IMR-90 (cell line): ENCODE measurements around the gene PDGFC. TPM values are rescaled to one million over a fixed set of nuclear protein-coding genes. Genes with fewer than 3 reads are reported as not detected.

ENCODE experiments used
- ATAC-seq: fragments of 200-7000 bp; cut with Tn5 transposase; 2 replicates; pipeline ENCODE4 v1.9.1; 2020; ENCODE audit warnings: low read depth, mild to moderate bottlenecking, moderate library complexity
- BruUV-seq: library from RNA; stranded (reverse); fragments of 400-500 nt; replicated peaks from 2 replicates; lab custom pipeline; 2021; lab: Mats Ljungman, UMichigan
- CTCF ChIA-PET: fragments of 300-600 bp; formaldehyde crosslinking; extraction: SDS; loops from one replicate; lab custom pipeline; 2021; ENCODE audit warnings: antibody characterized with exemption; lab: Yijun Ruan, JAX
- POLR2A ChIA-PET: fragments of 300-600 bp; sonication (Branson Sonifier 250); formaldehyde crosslinking; loops from one replicate; lab custom pipeline; 2022; ENCODE audit warnings: antibody characterized with exemption; ENCODE audit not compliant: unreplicated experiment; lab: Charles Lee
- DNase-seq: peaks from one replicate; pipeline ENCODE4 v3.0.0; 2013
- H2AFZ ChIP-seq: replicated peaks from 2 replicates; pipeline ENCODE3; 2013; ENCODE audit warnings: low read length, mild to moderate bottlenecking; ENCODE audit not compliant: poor library complexity
- H2AK5ac ChIP-seq: 2 replicates; pipeline ENCODE4 v1.6.1; 2013; ENCODE audit warnings: low read depth, low read length, inconsistent platforms
- H2AK9ac ChIP-seq: replicated peaks from 2 replicates; pipeline ENCODE3; 2013; ENCODE audit warnings: mild to moderate bottlenecking, low read depth, low read length, moderate library complexity; ENCODE audit not compliant: poor library complexity
- H2BK120ac ChIP-seq: 2 replicates; pipeline ENCODE4 v1.6.1; 2013; ENCODE audit warnings: low read depth, low read length, inconsistent platforms
- H2BK15ac ChIP-seq: 3 replicates; pipeline ENCODE4 v1.6.1; 2013; ENCODE audit warnings: low read depth, low read length, inconsistent platforms
- H2BK20ac ChIP-seq: 2 replicates; pipeline ENCODE4 v1.6.1; 2013; ENCODE audit warnings: low read depth, mild to moderate bottlenecking, inconsistent platforms, low read length, moderate library complexity
- H2BK5ac ChIP-seq: 2 replicates; pipeline ENCODE4 v1.6.1; 2013; ENCODE audit warnings: mild to moderate bottlenecking, low read depth, low read length, inconsistent platforms; ENCODE audit not compliant: poor library complexity, severe bottlenecking
- H3K14ac ChIP-seq: replicated peaks from 2 replicates; pipeline ENCODE4 v1.6.1; 2013; ENCODE audit warnings: low read depth, low read length, inconsistent platforms
- H3K18ac ChIP-seq: 2 replicates; pipeline ENCODE4 v1.6.1; 2013; ENCODE audit warnings: low read depth, low read length, control low read depth
- H3K23ac ChIP-seq: 2 replicates; pipeline ENCODE4 v1.6.1; 2013; ENCODE audit warnings: low read depth, low read length, inconsistent platforms
- H3K27ac ChIP-seq: 2 replicates; pipeline ENCODE4 v1.5.1; 2013; ENCODE audit warnings: mild to moderate bottlenecking, control low read depth, low read length; ENCODE audit not compliant: insufficient read depth
- H3K27me3 ChIP-seq: 2 replicates; pipeline ENCODE4 v1.6.1; 2013; ENCODE audit warnings: low read length; ENCODE audit not compliant: control insufficient read depth, insufficient read depth
- H3K36me3 ChIP-seq: 2 replicates; pipeline ENCODE4 v1.6.1; 2013; ENCODE audit warnings: low read length, mixed read lengths; ENCODE audit not compliant: control insufficient read depth, insufficient read depth
- H3K4ac ChIP-seq: 2 replicates; pipeline ENCODE4 v1.6.1; 2013; ENCODE audit warnings: low read depth, low read length, inconsistent platforms
- H3K4me1 ChIP-seq: 2 replicates; pipeline ENCODE4 v1.6.1; 2013; ENCODE audit warnings: low read length, mixed read lengths; ENCODE audit not compliant: control insufficient read depth, insufficient read depth
- H3K4me2 ChIP-seq: 2 replicates; pipeline ENCODE4 v1.6.1; 2013; ENCODE audit warnings: low read depth, mild to moderate bottlenecking, control low read depth, low read length, moderate library complexity
- H3K4me3 ChIP-seq: 2 replicates; pipeline ENCODE4 v1.5.1; 2013; ENCODE audit warnings: low read depth, mild to moderate bottlenecking, control low read depth, low read length, moderate library complexity; ENCODE audit not compliant: insufficient read depth
- H3K56ac ChIP-seq: 2 replicates; pipeline ENCODE4 v1.6.1; 2013; ENCODE audit warnings: low read length, inconsistent platforms; ENCODE audit not compliant: insufficient read depth; ENCODE audit errors: extremely low read depth
- H3K79me1 ChIP-seq, 2 experiments: 2 replicates each; pipeline ENCODE4 v1.6.1; 2013; ENCODE audit warnings: low read length in 2 of 2, inconsistent platforms in 1 of 2, low read depth in 1 of 2
- H3K9ac ChIP-seq: 2 replicates; pipeline ENCODE4 v1.6.1; 2013; ENCODE audit warnings: low read depth, low read length, control low read depth
- H3K9me1 ChIP-seq: 2 replicates; pipeline ENCODE4 v1.6.1; 2013; ENCODE audit warnings: low read length, inconsistent platforms; ENCODE audit not compliant: insufficient read depth
- H3K9me3 ChIP-seq: 2 replicates; pipeline ENCODE4 v1.6.1; 2013; ENCODE audit warnings: low read length; ENCODE audit not compliant: control insufficient read depth, insufficient read depth
- H4K20me1 ChIP-seq: 2 replicates; pipeline ENCODE4 v1.6.1; 2013; ENCODE audit warnings: low read length, inconsistent platforms; ENCODE audit not compliant: insufficient read depth
- H4K5ac ChIP-seq: 2 replicates; pipeline ENCODE4 v1.6.1; 2013; ENCODE audit warnings: mild to moderate bottlenecking, low read depth, low read length, control low read depth
- H4K8ac ChIP-seq, 2 experiments: 2 replicates each; pipeline ENCODE4 v1.6.1; 2013; ENCODE audit warnings: low read depth in 2 of 2, low read length in 2 of 2, control low read depth in 1 of 2, inconsistent platforms in 1 of 2
- H4K91ac ChIP-seq: 2 replicates; pipeline ENCODE4 v1.6.1; 2013; ENCODE audit warnings: low read depth, low read length, inconsistent platforms; ENCODE audit not compliant: insufficient read depth
- CEBPB ChIP-seq: IDR thresholded peaks from 2 replicates; pipeline ENCODE4 v1.6.1; 2012; ENCODE audit warnings: low read depth, low read length, improper control_type of control experiment
- CHD1 ChIP-seq: IDR thresholded peaks from 2 replicates; pipeline ENCODE4 v1.6.1; 2012; ENCODE audit warnings: low read depth, low read length, improper control_type of control experiment
- CTCF ChIP-seq: conservative IDR thresholded peaks from 2 replicates; pipeline ENCODE4 v1.5.1; 2012; ENCODE audit warnings: mild to moderate bottlenecking, low read depth, low read length, improper control_type of control experiment
- MXI1 ChIP-seq: IDR thresholded peaks from 2 replicates; pipeline ENCODE4 v1.6.1; 2012; ENCODE audit warnings: low read depth, mild to moderate bottlenecking, low read length, moderate library complexity, borderline replicate concordance
- POLR2A ChIP-seq: IDR thresholded peaks from 2 replicates; pipeline ENCODE4 v1.6.1; 2012; ENCODE audit warnings: mild to moderate bottlenecking, low read depth, low read length
- SMC3 ChIP-seq: fragments of 150-350 bp; IDR thresholded peaks from 2 replicates; pipeline ENCODE4 v1.6.1; 2016; ENCODE audit warnings: low read depth, mild to moderate bottlenecking, antibody characterized with exemption, low read length, moderate library complexity
- USF2 ChIP-seq: fragments of 150-350 bp; IDR thresholded peaks from 2 replicates; pipeline ENCODE4 v1.6.1; 2017; ENCODE audit warnings: mild to moderate bottlenecking, antibody characterized with exemption, low read length, low read depth
- WGBS, 2 experiments: methylation state at CpG; one replicate each; pipeline versions ENCODE4 v1.1.5 to v1.1.7; 2013; ENCODE audit warnings: missing lambda C conversion rate in 2 of 2; ENCODE audit not compliant: insufficient read length in 1 of 2; ENCODE audit errors: extremely low coverage in 2 of 2; 5-methylcytosine and 5-hydroxymethylcytosine counted together
- dilution Hi-C: fragments of 300-500 bp; cut with HindIII; formaldehyde crosslinking; loops from one replicate; pipeline ENCODE4 v1.14.3; 2018; ENCODE audit warnings: low sequenced_read_pairs; ENCODE audit not compliant: unreplicated experiment
- in situ Hi-C: fragments of 300-500 bp; cut with MboI; formaldehyde crosslinking; loops from 3 replicates; pipeline ENCODE4 v1.14.3; 2019; ENCODE audit warnings: low sequenced_read_pairs, inconsistent platforms, mixed read lengths
- intact Hi-C: fragments of 100-400 bp; cut with micrococcal nuclease; formaldehyde crosslinking; loops from 2 replicates; pipeline ENCODE4 v1.10.0; 2022
- polyA plus RNA-seq, 3 experiments: library from polyadenylated mRNA; depleted of rRNA; stranded (reverse); fragments of >200 nt; gene quantifications; 2 replicates each; pipeline ENCODE4 v1.2.3, GENCODE V29; 2012; ENCODE audit warnings: low replicate concordance in 1 of 3
- total RNA-seq: library from RNA; depleted of rRNA; stranded (reverse); fragments of >200 nt; gene quantifications from 2 replicates; pipeline ENCODE4 v1.2.3, GENCODE V29; 2012

PDGFC gene
- total and polyA plus RNA-seq, 2 of the 4 experiments (the other 2 are of a cell fraction), result 19.8 to 90.7 TPM

- CTCF ChIA-PET, result no interaction called here
- no peaks in the 10 kb centered on the region for H3K9me1 ChIP-seq
- no peak overlapping the region for H3K14ac ChIP-seq
- H3K79me1 ChIP-seq, result peaks cover 7 to 11% of the 10 kb centered on the region in 2 experiments; a peak in 3 of 4 replicates
- no peak overlapping the region for H2AK5ac ChIP-seq
- H4K8ac ChIP-seq, result peak overlapping the region in 1 of 2 experiments; percentile 69; a peak in 2 of 4 replicates
- no peaks in the 10 kb centered on the region for H3K27me3 ChIP-seq
- no peak overlapping the region for H3K4me3 ChIP-seq
- no CpG with 5 or more reads among the region's 1 CpG for WGBS, 2 experiments
- peak overlapping the region; percentile 42; the same call in 1 of the 2 replicates for H3K18ac ChIP-seq
- dilution Hi-C loops (no loop called here), in situ Hi-C loops (loop anchor here (5.0 to 25.0 kb wide), 2 partner anchors 73 to 1012 kb away; partner anchors contain the start of gene CTSO), intact Hi-C loops (loop anchor here (5.0 kb wide), 4 partner anchors 198 to 597 kb away; no protein-coding TSS in a partner anchor)
- no peak overlapping the region for H2BK15ac ChIP-seq
- POLR2A ChIA-PET, result no interaction called here
- H2AFZ ChIP-seq, result no peak overlapping the region
- H4K5ac ChIP-seq, result no peak overlapping the region
- no peak overlapping the region for H3K4me2 ChIP-seq
- H4K20me1 ChIP-seq, result no peaks in the 10 kb centered on the region
- no peak overlapping the region for H3K9ac ChIP-seq
- H3K36me3 ChIP-seq, result no peaks in the 10 kb centered on the region
- no peak overlapping the region for H2AK9ac ChIP-seq
- no peak overlapping the region for H3K27ac ChIP-seq
- peak; percentile 74 for DNase-seq
- H3K4ac ChIP-seq, result peak overlapping the region; percentile 7; the same call in 1 of the 2 replicates
- no peak overlapping the region for H2BK5ac ChIP-seq
- H3K4me1 ChIP-seq, result peaks cover 13% of the 10 kb centered on the region; the same call in 1 of the 2 replicates
- H4K91ac ChIP-seq, result peak overlapping the region; percentile 51; the same call in 1 of the 2 replicates
- peak overlapping the region; percentile 73 for H2BK120ac ChIP-seq
- peak overlapping the region; percentile 47 for H2BK20ac ChIP-seq
- no peak overlapping the region for H3K23ac ChIP-seq
- no TSS peak for BruUV-seq
- no peak for ATAC-seq
- H3K56ac ChIP-seq, result no peak overlapping the region
- TF ChIP-seq USF2 (no peak), CEBPB (no peak), CTCF (no peak), POLR2A (no peak), CHD1 (no peak), SMC3 (no peak), MXI1 (no peak)
- no peaks in the 10 kb centered on the region for H3K9me3 ChIP-seq
Measured at GRCh38 chr4:156974264-156974663, 2.7 kb upstream of the PDGFC start.
